ENCODE data around the gene XAGE5. TPM values are rescaled to one million over a fixed set of nuclear protein-coding genes. Genes with fewer than 3 reads are reported as not detected.

XAGE5 gene
- total and polyA plus RNA-seq, 9 of the 15 experiments (the other 6 are each of a cell fraction or from before 2014, with no cell fraction given): 0.40 to 0.52 TPM; not detected in 7

- no TSS peak for BruUV-seq (replicated peaks)
- H3K4me2 ChIP-seq (ENCODE audit: insufficient read depth, low read length): no peak overlapping the region
- H3K9me1 ChIP-seq (ENCODE audit: control insufficient read depth, insufficient read depth, low read length): no peaks in the 10 kb centered on the region
- POLR2A ChIA-PET: no interaction called here
- no peaks in the 10 kb centered on the region for H3K79me2 ChIP-seq (ENCODE audit: control insufficient read depth, insufficient read depth, low read length)
- H3K9me3 ChIP-seq (replicated peaks; ENCODE audit: control insufficient read depth, insufficient read depth, low read depth, low read length): no peaks in the 10 kb centered on the region
- ATAC-seq (no peak), FAIRE-seq (no peak), DNase-seq (ENCODE audit: extremely low read depth in 1 of 4, low spot score in 3 of 4) (no peak)
- no peak overlapping the region for H3K27ac ChIP-seq (ENCODE audit: extremely low read depth, low read depth, low read length)
- intact Hi-C loops (cut with micrococcal nuclease) (no loop called here), in situ Hi-C loops (cut with MboI) (no loop called here)
- TF ChIP-seq FOXA1 (IDR thresholded peaks at IDR 0.05; ENCODE audit: borderline replicate concordance) (no peak), ETV6 (IDR thresholded peaks at IDR 0.05; ENCODE audit: borderline replicate concordance in 1 of 2, low read depth in 2 of 2, low read length in 1 of 2) (no peak), ETV6 (CRISPR knock-in tag; IDR thresholded peaks at IDR 0.05; ENCODE audit: borderline replicate concordance) (no peak), MIER1 (IDR thresholded peaks at IDR 0.05; ENCODE audit: low read depth) (no peak), ZNF561 (CRISPR knock-in tag; conservative IDR thresholded peaks at IDR 0.05) (no peak), BRD4 (IDR thresholded peaks at IDR 0.05) (no peak), BRD9 (IDR thresholded peaks at IDR 0.05; ENCODE audit: low read depth, partially characterized antibody) (no peak), NFRKB (IDR thresholded peaks at IDR 0.05; ENCODE audit: low read depth) (no peak), CLOCK (CRISPR knock-in tag; IDR thresholded peaks at IDR 0.05; ENCODE audit: borderline replicate concordance) (no peak), TCF7 (IDR thresholded peaks at IDR 0.05; ENCODE audit: borderline replicate concordance) (no peak), ZBTB7A (IDR thresholded peaks at IDR 0.05; ENCODE audit: borderline replicate concordance, control insufficient read depth, low read depth, low read length) (no peak), ZNF274 (IDR thresholded peaks at IDR 0.05; ENCODE audit: borderline replicate concordance, low read depth, low read length) (no peak), FOXJ2 (tag; IDR thresholded peaks at IDR 0.05) (no peak), XRCC3 (IDR thresholded peaks at IDR 0.05) (no peak), MYNN (IDR thresholded peaks at IDR 0.05) (no peak), MYNN (CRISPR knock-in tag; IDR thresholded peaks at IDR 0.05) (no peak), NEUROD1 (IDR thresholded peaks at IDR 0.05; ENCODE audit: borderline replicate concordance, low read depth, low read length, partially characterized antibody) (no peak), ZNF778 (CRISPR knock-in tag; IDR thresholded peaks at IDR 0.05) (no peak), ZNF644 (tag; IDR thresholded peaks at IDR 0.05; ENCODE audit: low read depth) (no peak)
- 0% methylated on average over 2 of the region's 3 CpGs for WGBS (ENCODE audit: insufficient coverage, low coverage, missing lambda C conversion rate)
- H3K4me3 ChIP-seq: no peak overlapping the region
- CTCF ChIA-PET (ENCODE audit: low intra/inter-chr PET ratio): no interaction called here
- H4K20me1 ChIP-seq (replicated peaks; ENCODE audit: control insufficient read depth, insufficient read depth, low read length): no peaks in the 10 kb centered on the region
- no peaks in the 10 kb centered on the region for H3K36me3 ChIP-seq (ENCODE audit: control insufficient read depth, insufficient read depth, low read length)
- no peak overlapping the region for H2AFZ ChIP-seq (ENCODE audit: low read depth, low read length)
- no peak overlapping the region for H3K9ac ChIP-seq (ENCODE audit: insufficient read depth in 1 of 2, low read depth in 2 of 2, low read length in 2 of 2)
- H3K27me3 ChIP-seq (ENCODE audit: control insufficient read depth in 2 of 2, insufficient read depth in 2 of 2, low read length in 2 of 2): no peaks in the 10 kb centered on the region
- no peaks in the 10 kb centered on the region for H3K4me1 ChIP-seq (replicated peaks in 1 of 2; ENCODE audit: control insufficient read depth in 2 of 2, insufficient read depth in 2 of 2, low read length in 2 of 2)
These were observed 19.5 kb downstream of the XAGE5 start for GRCh38 chrX:52830551-52830950.
